NCI-H146 treated with DMSO at 0.1 percent for 48 hours (cell line): ENCODE measurements around the gene PAFAH1B1.

Experiments
- DNase-seq: peaks from one replicate; lab custom pipeline; 2025; ENCODE audit not compliant: unreplicated experiment; lab: John Stamatoyannopoulos, UW

PAFAH1B1 gene

DNA sequence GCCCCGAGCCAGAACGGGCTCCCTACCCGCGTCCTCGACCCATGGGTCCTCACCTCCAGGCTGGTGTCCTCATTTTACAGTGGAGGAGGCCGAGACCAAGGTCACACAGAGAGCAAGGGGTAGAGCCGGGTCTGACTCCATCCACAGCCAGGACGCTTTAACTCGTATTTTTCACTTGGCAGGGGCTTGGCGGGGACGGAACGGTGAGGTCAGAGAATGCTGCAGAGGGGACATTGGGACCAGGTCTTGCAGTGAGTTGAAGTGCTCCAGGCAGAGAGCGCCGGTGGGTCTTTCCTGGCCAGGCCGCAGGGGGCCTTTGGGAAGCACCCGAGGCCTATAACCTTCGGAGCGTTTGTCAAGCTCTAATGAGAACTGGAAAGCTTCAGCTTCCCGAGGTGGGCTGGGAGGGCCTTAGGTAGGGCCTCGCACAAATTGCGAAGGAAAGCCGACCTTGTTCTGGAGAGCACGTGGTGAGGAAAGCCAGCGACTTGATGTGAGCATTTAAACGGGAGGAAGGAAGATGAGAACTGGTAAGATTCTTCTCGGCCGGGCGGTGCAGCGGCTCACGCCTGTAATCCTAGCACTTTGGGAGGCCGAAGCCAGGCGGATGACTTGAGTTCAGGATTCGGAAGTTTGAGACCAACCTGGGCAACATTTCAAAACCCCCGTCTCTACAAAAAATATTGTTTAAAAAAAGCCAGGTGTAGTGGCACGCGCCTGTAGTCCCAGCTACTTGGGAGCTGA lies 119.0 kb downstream of the PAFAH1B1 start:
- peak; percentile 3 for DNase-seq

GRCh38 chr17:2713881-2714280 lies 120.4 kb downstream of the PAFAH1B1 start:
- no peak for DNase-seq

GRCh38 chr17:2716649-2717048 lies 123.2 kb downstream of the PAFAH1B1 start:
- no peak for DNase-seq

- no peak for DNase-seq
These were observed 124.9 kb downstream of the PAFAH1B1 start for GRCh38 chr17:2718150-2718938.

DNA sequence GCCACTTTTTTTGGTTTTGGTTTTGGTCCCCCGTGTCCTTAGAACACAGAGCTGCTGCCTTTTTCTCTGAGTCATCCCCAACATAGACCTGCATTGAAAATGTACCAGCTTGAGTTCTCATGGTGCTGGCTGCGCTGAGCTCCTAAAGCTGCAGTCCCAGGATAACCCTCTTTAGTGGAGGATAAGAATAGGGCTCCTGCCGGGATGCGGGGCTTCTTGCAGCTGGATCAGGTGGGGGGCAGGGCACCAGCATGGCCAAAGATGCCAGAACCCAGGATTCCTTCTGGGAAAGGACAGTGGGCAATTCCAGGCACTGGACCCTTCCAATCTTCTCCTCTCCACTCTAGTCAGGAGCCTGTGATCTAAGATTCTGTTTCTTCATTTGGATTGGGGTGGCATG lies 126.4 kb downstream of the PAFAH1B1 start:
- no peak for DNase-seq

GRCh38 chr17:2721603-2722002 lies 128.1 kb downstream of the PAFAH1B1 start:
- DNase-seq = no peak

GRCh38 chr17:2722611-2723010 lies 129.2 kb downstream of the PAFAH1B1 start:
- DNase-seq = no peak

DNA sequence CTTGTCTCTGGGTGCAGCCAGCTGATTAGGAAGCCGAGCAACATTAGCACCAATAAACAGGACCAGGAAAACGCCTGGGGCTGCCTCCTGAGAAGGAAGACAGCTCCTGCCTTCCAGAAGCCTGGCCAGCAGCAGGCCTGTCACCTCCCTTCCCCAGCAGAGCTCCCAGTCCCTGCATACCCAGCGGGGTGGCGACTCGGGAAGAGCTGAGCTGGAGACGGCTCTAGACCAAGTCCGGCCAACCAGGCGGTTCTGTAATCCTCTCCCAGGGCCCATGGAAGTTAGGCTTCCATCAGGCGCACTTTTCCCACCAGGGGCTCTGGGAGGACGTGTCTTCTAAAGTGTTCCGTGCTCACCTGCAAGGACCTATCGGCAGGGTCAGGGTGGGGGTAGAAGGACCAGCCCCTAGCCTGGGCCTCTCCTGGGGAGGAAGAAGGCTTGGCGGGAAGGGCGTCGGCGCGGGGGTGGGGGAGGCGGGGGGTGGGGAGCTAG lies 130.1 kb downstream of the PAFAH1B1 start:
- DNase-seq = no peak

DNA sequence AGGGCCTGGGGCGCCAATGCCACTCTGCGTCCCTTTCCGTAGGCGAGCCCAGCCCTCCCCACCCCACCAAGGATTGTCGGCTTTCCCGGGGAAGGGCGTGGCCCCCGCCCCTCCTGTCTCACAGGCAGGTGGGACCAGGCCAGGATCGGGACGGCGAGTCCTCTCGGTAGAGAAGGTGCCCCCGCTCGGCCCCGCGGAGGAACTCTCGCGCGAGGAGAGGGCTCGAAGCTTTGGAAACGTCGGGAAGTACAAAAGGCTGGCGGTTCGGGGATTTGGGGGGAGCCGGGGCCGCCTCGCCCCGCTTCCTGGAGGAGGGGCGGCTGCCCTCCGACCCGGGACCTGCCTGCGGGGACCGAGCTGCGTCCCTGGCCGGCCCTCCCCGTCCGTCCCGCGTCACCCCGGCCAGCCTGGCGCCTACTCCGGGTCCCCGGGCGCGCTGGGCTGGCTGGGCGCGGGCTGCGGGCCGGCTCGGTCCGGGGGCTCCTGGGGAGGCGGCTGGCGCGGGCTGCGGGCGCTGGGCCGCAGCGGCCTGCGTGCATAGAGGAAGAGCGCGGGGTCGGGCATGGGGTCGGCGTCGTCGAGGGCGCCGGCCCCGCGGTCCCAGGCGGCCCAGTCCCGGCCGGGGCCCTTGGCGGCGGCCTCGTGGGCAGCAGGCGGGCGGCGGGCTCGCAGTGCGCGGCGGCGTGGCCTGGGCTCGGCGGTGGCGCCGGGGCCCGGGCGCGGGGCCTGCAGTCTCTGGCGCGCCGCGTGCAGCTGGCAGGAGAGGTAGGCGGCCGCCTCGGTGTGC lies 130.7 kb downstream of the PAFAH1B1 start:
- no peak for DNase-seq

- DNase-seq = no peak
These were observed 131.3 kb downstream of the PAFAH1B1 start for GRCh38 chr17:2724784-2725164.

GRCh38 chr17:2730764-2731353 lies 137.4 kb downstream of the PAFAH1B1 start:
- no peak for DNase-seq

DNA sequence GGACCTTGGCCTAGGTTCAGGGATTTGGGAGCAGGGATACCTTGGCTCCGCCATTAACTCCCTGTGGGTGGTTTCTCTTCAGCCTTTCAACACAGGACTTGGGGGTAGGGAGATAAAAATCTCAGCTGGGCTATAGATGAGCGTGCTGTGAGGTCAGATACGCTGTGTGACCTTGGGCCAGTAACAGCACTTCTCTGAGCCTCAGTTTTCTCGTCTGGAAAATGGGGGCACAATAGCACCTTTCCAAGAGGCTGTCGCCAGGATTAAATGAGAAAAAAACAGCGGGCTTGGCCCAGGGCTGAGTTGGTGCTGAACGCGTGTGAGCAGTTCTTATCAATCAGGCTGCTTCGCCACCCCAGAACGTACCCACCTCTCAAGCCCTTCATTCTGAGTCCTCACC lies 138.4 kb downstream of the PAFAH1B1 start:
- no peak for DNase-seq

DNA sequence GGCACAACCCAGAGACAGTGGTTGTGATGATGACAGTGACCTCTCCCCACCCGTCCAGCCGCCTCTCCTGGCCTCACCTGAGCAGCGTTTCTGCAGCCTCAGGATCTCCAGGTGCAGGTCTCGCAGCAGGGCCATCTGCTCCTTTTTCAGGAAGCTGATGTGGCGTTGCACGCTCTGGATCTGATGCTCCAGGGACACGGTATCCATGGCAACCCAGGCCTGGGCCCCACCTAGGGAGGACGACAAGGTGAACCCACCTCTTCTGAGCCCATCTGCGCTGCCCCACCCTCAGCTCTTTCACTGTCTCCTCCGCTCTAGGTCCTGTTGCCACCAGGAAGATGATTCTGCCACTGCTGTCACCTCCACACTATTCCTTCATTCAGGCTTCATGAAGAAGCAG lies 141.5 kb downstream of the PAFAH1B1 start:
- DNase-seq = no peak
